Calu3 (cell line): ENCODE data around the gene CTNND2. TPM values are rescaled to one million over a fixed set of nuclear protein-coding genes. Genes with fewer than 3 reads are reported as not detected.

Source experiments
- BruUV-seq: library from RNA; stranded (reverse); fragments of 400-500 nt; replicated peaks from 2 replicates; lab custom pipeline; 2021; lab: Mats Ljungman, UMichigan
- CTCF ChIA-PET: fragments of 300-600 bp; sonication (Branson Sonifier 250); formaldehyde crosslinking; loops from one replicate; lab custom pipeline; 2022; ENCODE audit warnings: antibody characterized with exemption; lab: Charles Lee
- DNase-seq: peaks from one replicate; pipeline ENCODE4 v3.0.0; 2022
- H3K27ac Mint-ChIP-seq: one replicate; pipeline ENCODE4 v1.8.0; 2022; ENCODE audit warnings: mixed read lengths; ENCODE audit not compliant: unreplicated experiment
- H3K27me3 Mint-ChIP-seq: one replicate; pipeline ENCODE4 v1.8.0; 2022; ENCODE audit warnings: mixed read lengths; ENCODE audit not compliant: unreplicated experiment
- H3K36me3 Mint-ChIP-seq: one replicate; pipeline ENCODE4 v1.8.0; 2022; ENCODE audit warnings: mild to moderate bottlenecking, moderate library complexity, mixed read lengths; ENCODE audit not compliant: insufficient read depth, unreplicated experiment
- H3K4me1 Mint-ChIP-seq: one replicate; pipeline ENCODE4 v1.8.0; 2022; ENCODE audit warnings: mild to moderate bottlenecking, low read depth, mixed read lengths; ENCODE audit not compliant: unreplicated experiment
- H3K4me3 Mint-ChIP-seq: one replicate; pipeline ENCODE4 v1.8.0; 2022; ENCODE audit warnings: mild to moderate bottlenecking, low read depth, moderate library complexity, mixed read lengths; ENCODE audit not compliant: unreplicated experiment
- H3K9me3 Mint-ChIP-seq: one replicate; pipeline ENCODE4 v1.8.0; 2022; ENCODE audit warnings: low read depth, mixed read lengths; ENCODE audit not compliant: unreplicated experiment
- CTCF ChIP-seq: fragments of 200-600 bp; IDR thresholded peaks from one replicate; pipeline ENCODE4 v1.8.0; 2022; ENCODE audit warnings: antibody characterized with exemption; ENCODE audit not compliant: unreplicated experiment
- intact Hi-C: fragments of 100-400 bp; cut with micrococcal nuclease; formaldehyde crosslinking; loops from one replicate; pipeline ENCODE4 v1.10.0; 2022; ENCODE audit not compliant: unreplicated experiment
- total RNA-seq: library from RNA; stranded (reverse); gene quantifications from 2 replicates; pipeline ENCODE4 v1.2.3, GENCODE V29; 2022

CTNND2 gene
- total RNA-seq, 1 experiment from 2014 or later: 19.6 TPM

GRCh38 chr5:11387382-11387781, 516.9 kb downstream of the CTNND2 start:
- Mint-ChIP-seq H3K36me3 (peaks cover 4% of the 10 kb centered on the region), H3K4me3 (no peak overlapping the region), H3K27ac (no peak overlapping the region), H3K9me3 (no peaks in the 10 kb centered on the region), H3K4me1 (no peaks in the 10 kb centered on the region), H3K27me3 (no peaks in the 10 kb centered on the region)
- no TSS peak for BruUV-seq
- CTCF ChIA-PET: no interaction called here
- TF ChIP-seq CTCF: no peak
- intact Hi-C loops: no loop called here
- DNase-seq: no peak

GRCh38 chr5:11386398-11386797, 517.8 kb downstream of the CTNND2 start:
- Mint-ChIP-seq H3K36me3 (peaks cover 4% of the 10 kb centered on the region), H3K27me3 (no peaks in the 10 kb centered on the region), H3K4me3 (no peak overlapping the region), H3K4me1 (no peaks in the 10 kb centered on the region), H3K9me3 (no peaks in the 10 kb centered on the region), H3K27ac (no peak overlapping the region)
- BruUV-seq: no TSS peak
- intact Hi-C loops: no loop called here
- no peak for DNase-seq
- no peak for TF ChIP-seq CTCF
- CTCF ChIA-PET: no interaction called here

- no peaks in the 10 kb centered on the region for H3K27me3 Mint-ChIP-seq
- CTCF ChIA-PET: no interaction called here
- no peak for DNase-seq
- BruUV-seq: no TSS peak
- no peak for TF ChIP-seq CTCF
- no peaks in the 10 kb centered on the region for H3K9me3 Mint-ChIP-seq
- no peaks in the 10 kb centered on the region for H3K4me1 Mint-ChIP-seq
- H3K36me3 Mint-ChIP-seq: peaks cover 3% of the 10 kb centered on the region
- H3K27ac Mint-ChIP-seq: no peak overlapping the region
- no peak overlapping the region for H3K4me3 Mint-ChIP-seq
- intact Hi-C loops: no loop called here
Measured at GRCh38 chr5:11385901-11386293, 518.3 kb downstream of the CTNND2 start.

- intact Hi-C loops: no loop called here
- TF ChIP-seq CTCF: no peak
- Mint-ChIP-seq H3K36me3 (no peaks in the 10 kb centered on the region), H3K9me3 (no peaks in the 10 kb centered on the region), H3K4me1 (no peaks in the 10 kb centered on the region), H3K27me3 (no peaks in the 10 kb centered on the region), H3K4me3 (no peak overlapping the region), H3K27ac (no peak overlapping the region)
- BruUV-seq: no TSS peak
- CTCF ChIA-PET: no interaction called here
- DNase-seq: no peak
Measured at GRCh38 chr5:11385251-11385900, 518.9 kb downstream of the CTNND2 start.
